ENCODE measurements around the gene MRGPRX2. TPM values are rescaled to one million over a fixed set of nuclear protein-coding genes. Genes with fewer than 3 reads are reported as not detected.

MRGPRX2 gene
- polyA plus RNA-seq, 2 of the 4 experiments (the other 2 are of a cell fraction): not detected

GRCh38 chr11:19026862-19027261 lies 33.7 kb downstream of the MRGPRX2 start:
- H3K9me3 ChIP-seq: no peaks in the 10 kb centered on the region
- DNase-seq (ENCODE audit: low read depth in 1 of 2, low spot score in 1 of 2) (no peak), FAIRE-seq (no peak), ATAC-seq (no peak)
- WGBS (ENCODE audit: missing lambda C conversion rate): 29% methylated on average over 2 of the region's 2 CpGs
- no peak overlapping the region for H3K27ac ChIP-seq
- no peak overlapping the region for H3K4me2 ChIP-seq
- ChIA-PET POLR2A (no interaction called here), CTCF (no interaction called here)
- TF ChIP-seq BCL3 (IDR thresholded peaks at IDR 0.05) (no peak), ESRRA (IDR thresholded peaks at IDR 0.05; ENCODE audit: borderline replicate concordance, low read length) (no peak), HDAC2 (IDR thresholded peaks at IDR 0.05) (no peak), POLR2AphosphoS2 (conservative IDR thresholded peaks at IDR 0.05; ENCODE audit: low read length) (no peak)
- H3K4me1 ChIP-seq: peaks cover 4% of the 10 kb centered on the region; the same call in 1 of the 3 replicates
- H3K4me3 ChIP-seq: no peak overlapping the region

- POLR2A ChIA-PET: no interaction called here
- ATAC-seq: no peak
- WGBS (ENCODE audit: missing lambda C conversion rate): 15% methylated on average over 5 of the region's 5 CpGs
- peaks cover 4% of the 10 kb centered on the region; the same call in 1 of the 3 replicates for H3K4me1 ChIP-seq
- TF ChIP-seq CHD2 (IDR thresholded peaks at IDR 0.05; ENCODE audit: low read length, partially characterized antibody) (no peak), RAD21 (conservative IDR thresholded peaks at IDR 0.05 in 1 of 2, IDR thresholded peaks at IDR 0.05 in 1 of 2) (no peak), ELK1 (IDR thresholded peaks at IDR 0.05; ENCODE audit: low read depth, low read length) (no peak), FOSB (CRISPR knock-in tag; IDR thresholded peaks at IDR 0.05) (no peak), EHMT2 (IDR thresholded peaks at IDR 0.05; ENCODE audit: low read depth) (no peak)
- DNase-seq (ENCODE audit: low read depth in 1 of 2, low spot score in 1 of 2): no peak
- H3K9me3 ChIP-seq: no peaks in the 10 kb centered on the region
- no peak for FAIRE-seq
- no peak overlapping the region for H3K4me3 ChIP-seq
- CTCF ChIA-PET: no interaction called here
- H3K4me2 ChIP-seq: no peak overlapping the region
- no peak overlapping the region for H3K27ac ChIP-seq
Observed at GRCh38 chr11:19025481-19026406, 34.8 kb downstream of the MRGPRX2 start.

- no peaks in the 10 kb centered on the region for H3K9me3 ChIP-seq
- H3K4me2 ChIP-seq: no peak overlapping the region
- FAIRE-seq (no peak), ATAC-seq (no peak), DNase-seq (ENCODE audit: low read depth in 1 of 2, low spot score in 1 of 2) (no peak)
- H3K27ac ChIP-seq: no peak overlapping the region
- CTCF ChIA-PET: no interaction called here
- H3K4me1 ChIP-seq: no peaks in the 10 kb centered on the region
- POLR2A ChIA-PET: no interaction called here
- H3K4me3 ChIP-seq: no peak overlapping the region
- TF ChIP-seq PHF8 (IDR thresholded peaks at IDR 0.05; ENCODE audit: borderline replicate concordance, low read depth) (no peak), ZC3H11A (IDR thresholded peaks at IDR 0.05) (no peak), MAX (IDR thresholded peaks at IDR 0.05) (no peak), JUNB (IDR thresholded peaks at IDR 0.05) (no peak), NPAS2 (CRISPR knock-in tag; IDR thresholded peaks at IDR 0.05; ENCODE audit: borderline replicate concordance) (no peak), CBX2 (IDR thresholded peaks at IDR 0.05; ENCODE audit: borderline replicate concordance, low read depth) (no peak), RAD21 (conservative IDR thresholded peaks at IDR 0.05 in 1 of 2, IDR thresholded peaks at IDR 0.05 in 1 of 2) (no peak), EP300 (IDR thresholded peaks at IDR 0.05) (no peak), HES2 (IDR thresholded peaks at IDR 0.05) (no peak), FOXS1 (CRISPR knock-in tag; IDR thresholded peaks at IDR 0.05) (no peak), FOSL2 (IDR thresholded peaks at IDR 0.05) (no peak), FOSL2 (CRISPR knock-in tag; IDR thresholded peaks at IDR 0.05) (no peak), HEYL (CRISPR knock-in tag; IDR thresholded peaks at IDR 0.05) (no peak)
Observed at GRCh38 chr11:19020831-19021230, 39.7 kb downstream of the MRGPRX2 start.

All from A549 (cell line).